ENCODE measurements around the gene LRCOL1.

The LRCOL1 gene

DNA sequence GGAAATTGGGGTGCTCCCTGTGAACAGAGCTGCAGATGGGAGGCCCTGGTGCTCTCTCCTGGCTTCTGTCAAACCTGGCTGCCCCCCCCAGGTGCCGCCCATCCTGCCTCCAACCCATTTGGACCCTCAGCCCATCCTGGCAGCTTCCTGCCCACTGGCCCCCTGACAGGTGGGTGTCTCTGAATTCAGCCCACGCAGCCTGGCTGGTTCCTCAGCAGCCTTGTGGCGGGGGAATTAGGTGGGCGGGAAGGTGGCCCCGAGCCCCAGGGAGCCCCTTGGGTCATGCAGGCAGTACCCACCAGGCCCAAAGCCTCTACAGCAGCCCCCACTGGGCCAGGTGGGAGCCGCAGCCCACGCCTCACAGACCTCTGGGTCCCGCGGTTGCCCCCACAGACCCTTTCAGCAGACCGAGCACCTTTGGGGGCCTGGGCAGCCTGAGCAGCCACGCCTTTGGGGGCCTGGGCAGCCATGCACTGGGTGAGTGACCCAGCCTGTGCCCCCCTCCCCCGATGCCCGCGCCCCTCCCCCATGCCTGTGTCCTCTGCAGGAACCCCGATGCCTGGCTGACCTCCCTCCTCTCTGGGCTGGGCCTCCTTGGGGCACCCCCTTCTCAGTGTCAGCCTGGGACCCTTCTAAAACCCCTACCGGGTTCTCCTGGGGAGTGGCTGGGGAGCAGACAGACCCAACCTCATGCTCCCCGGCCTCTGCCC is 28.9 kb downstream of the LRCOL1 start:
- DNase-seq = no peak

DNA sequence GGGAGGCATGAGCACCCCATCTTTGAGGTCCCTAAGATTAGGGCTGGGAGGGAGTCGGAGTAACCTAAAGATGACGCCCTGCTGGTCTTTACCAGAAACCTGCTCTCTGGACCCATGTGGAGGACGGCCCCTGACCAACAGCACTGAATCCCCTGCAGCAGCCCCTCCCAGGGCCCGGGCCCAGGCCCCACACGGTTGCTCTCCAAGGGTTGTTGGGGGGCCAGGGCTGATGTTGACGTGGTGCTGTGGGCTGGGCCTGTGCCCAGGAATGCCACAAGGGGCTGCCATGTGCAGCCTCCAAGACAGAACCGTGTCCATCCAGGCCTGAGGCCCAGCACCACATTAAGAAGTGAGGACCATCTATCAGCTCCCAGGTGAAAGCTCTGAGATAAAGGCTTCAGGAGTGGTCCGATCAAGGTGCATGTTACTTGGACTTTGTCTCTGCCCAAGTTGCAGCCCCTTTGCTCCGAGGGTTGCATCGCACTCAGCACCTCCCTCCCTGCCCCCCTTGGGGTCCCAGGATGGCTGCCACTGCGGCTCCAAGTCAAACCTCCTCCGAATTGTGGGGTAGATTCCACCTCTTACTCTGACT is 29.6 kb downstream of the LRCOL1 start:
- DNase-seq = no peak

DNA sequence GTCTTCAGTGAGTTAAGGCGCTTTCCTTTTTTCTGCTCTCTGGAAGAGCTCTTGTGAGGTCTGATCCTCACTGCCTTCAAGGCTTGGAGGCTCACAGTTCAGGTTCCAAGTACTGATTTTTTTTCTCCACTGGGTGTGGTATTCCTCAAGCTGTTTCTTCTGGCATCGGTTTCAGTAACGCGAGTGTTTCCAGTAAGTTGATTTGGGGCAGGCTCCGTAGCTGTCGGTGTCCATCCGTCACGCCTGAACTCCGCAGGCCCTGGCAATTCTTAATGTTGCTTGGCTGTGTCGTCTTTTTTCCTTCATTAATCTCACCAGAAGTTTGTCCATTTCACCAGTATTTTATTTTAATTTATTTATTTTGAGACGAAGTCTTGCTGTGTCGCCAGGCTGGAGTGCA is 30.6 kb downstream of the LRCOL1 start:
- no peak for DNase-seq

DNA sequence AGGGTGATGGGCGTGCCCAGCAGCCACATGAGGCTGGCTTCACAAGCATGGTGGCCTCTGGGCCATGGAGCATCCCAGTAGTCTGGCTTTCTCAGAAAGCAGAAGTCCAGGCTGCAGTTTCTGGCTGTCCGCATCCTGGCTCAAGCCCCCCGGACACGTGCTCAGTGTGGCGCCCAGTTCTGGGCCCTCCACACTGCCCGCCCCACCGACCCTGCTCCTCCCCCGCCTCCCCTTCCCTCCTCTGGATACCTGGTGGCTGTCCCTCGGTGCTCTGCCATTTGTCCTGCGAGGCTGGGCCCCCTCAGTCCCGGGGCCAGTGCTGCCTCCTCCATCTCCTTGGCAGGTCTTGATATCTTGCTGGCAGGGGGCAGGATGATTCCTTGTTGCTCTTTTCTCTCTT is 31.6 kb downstream of the LRCOL1 start:
- no peak for DNase-seq

DNA sequence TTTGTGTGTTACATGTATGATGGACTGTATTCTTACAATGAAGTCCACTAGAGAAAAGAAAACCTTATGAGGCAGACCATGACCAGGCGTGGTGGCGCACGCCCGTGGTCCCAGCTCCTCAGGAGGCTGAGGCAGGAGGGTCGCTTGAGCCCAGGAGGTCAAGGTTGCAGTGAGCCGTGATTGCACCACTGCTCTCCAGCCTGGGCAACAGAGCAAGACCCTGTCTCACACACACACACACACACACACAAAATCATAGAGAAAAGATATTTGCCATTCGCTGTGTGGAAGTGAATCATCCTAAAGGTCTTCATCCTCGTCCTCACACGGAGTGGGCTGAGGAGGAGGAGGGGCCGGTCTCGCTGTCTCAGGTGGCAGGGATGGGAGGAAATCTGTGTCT is 32.3 kb downstream of the LRCOL1 start:
- no peak for DNase-seq

DNA sequence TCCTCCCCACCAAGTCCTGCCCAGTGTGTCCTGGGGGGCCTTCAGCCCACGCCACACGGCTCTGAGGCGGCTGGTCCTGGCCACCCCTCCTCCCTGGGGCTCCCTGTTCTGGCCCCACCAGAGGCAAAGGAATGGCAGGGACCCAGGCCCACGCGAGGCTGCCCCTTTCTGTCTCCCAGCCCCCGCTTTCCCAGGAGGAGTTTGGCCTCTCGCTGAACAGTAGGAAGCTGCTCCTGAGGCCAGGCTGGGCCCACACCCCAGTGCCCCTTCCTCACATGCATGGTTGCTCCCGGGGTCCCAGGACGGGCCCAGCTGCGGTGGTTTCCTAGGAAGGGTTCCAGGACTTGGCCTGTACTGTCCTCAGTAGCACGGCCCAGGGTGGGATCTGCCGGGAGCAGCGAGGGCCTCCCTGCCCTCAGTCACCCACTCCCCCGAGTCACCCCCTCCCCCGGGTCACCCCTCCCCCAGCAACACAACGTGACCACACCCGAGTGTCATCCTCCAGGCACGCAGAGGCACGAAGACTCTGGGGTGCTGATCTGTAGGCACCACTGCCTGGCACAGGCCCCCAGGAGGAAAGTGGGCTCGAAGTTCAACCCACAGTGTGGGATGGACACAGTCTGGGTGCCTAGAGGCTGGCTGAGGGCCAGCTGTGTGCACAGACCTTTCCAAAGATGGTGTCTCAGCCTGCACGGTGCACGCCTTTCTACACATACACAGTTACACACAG is 33.0 kb downstream of the LRCOL1 start:
- DNase-seq = no peak

DNA sequence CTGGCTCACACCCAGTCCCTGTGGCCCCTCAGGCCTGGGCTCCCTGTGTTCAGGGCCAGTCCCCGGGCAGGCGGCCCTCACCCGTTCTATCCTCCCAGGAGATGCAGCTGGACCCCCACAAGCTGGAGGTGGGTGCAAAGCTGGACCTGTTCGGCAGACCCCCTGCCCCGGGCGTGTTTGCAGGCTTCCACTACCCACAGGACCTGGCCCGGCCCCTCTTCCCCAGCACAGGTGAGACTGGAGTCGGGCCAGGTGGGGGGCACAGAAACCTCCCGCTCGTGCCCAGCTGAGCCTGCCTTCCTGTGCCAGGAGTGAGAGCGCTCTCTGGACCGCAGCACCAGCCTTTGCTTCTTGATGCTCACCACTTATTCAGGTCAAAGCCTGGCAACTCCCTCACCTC is 33.7 kb downstream of the LRCOL1 start:
- DNase-seq = no peak

DNA sequence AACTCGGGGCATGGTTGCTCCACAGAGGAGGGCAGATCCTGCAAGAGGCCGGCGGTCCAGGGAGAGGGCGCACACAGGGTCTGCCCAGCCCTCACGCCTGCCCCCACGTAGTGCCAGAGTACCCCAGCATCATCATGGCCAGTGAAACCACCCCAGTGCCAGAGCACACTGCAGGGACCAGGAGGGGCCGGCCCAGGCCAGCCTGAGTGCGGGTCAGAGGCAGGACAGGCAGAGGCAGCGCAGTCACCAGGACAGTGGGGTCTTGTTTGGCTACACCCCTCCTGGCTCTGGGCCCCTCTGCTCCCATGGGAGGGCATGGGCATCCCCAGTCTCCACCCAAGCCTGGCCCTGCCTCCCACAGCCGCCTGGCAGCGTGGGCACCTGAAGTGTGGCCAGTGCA is 34.7 kb downstream of the LRCOL1 start:
- no peak for DNase-seq

DNA sequence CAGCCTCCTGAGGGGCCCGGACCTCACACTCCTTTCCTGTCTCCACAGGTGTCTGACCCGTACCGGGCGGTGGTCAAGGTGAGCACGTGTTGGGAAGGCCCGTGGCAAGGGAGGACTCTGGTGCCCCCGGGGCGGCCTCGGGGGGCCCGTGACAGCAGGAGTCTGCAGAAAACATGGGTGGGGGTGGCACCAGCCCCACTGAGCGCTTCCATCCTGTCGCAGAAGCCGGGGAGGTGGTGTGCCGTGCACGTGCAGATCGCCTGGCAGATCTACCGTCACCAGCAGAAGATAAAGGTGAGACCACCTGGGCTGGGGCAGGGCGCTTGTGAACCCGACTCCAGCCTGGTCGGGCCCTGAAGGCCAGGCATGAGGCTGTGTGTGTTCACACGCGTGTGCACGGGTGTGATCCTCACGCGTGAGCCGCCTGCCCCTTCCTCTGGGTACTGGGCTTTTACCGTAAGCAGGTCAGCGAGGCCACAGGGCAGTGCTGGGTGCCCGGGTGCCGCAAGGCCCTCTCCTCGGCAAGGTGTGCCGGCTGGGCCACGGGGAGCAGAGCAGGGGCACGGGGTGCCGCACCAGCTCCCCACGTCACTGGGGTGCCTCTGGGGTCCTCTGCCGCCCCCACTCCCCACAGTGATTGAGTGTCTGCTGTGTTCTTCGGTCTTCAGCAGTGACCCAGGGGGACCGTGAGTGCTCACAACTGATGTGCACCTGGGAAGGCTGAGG is 35.9 kb downstream of the LRCOL1 start:
- no peak for DNase-seq

DNA sequence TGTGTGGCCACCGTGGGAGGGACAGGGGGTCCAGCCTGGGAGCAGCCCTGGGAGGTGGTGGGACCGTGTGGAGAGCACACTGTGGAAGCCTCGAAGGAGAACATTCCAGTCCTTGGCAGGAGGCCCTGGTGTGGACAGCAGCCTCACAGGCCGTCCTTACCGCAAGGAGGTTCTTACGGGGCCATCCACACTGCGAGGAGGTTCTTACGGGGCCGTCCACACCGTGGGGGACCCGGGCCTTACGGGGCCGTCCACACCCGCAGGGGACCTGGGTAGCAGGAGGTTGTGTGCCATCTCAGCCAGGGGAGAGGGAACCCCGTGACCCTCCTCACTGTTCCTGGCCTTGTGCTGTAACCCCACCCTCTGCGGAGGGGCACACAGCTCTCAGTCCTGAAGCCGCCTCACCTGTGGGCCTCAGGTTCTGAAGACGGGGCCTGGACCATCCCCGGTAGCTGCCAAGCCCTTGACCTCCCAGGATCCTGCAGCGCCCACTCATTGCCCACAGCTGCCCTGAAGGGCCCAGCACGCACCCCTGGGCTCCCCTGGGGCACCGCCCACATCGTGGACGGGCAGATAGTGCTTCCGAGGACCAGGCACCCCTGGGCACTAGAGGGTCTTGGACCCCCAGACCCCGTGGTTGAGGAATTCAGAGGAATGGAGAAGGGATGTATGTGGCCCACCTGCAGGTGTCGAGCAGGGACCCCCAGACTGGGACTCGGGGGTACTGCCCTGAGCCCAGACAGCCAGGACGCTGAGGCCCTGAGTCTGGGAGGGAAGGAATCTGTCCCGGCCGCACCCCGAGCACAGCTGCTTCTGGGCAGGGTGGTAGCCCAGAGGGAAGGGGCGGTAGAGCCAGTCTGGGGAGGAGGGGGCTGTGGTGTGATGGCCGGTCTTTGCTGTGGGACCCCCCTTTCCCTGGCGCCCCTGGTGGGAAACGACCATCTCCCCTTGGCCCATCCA is 37.3 kb downstream of the LRCOL1 start:
- no peak for DNase-seq

DNA sequence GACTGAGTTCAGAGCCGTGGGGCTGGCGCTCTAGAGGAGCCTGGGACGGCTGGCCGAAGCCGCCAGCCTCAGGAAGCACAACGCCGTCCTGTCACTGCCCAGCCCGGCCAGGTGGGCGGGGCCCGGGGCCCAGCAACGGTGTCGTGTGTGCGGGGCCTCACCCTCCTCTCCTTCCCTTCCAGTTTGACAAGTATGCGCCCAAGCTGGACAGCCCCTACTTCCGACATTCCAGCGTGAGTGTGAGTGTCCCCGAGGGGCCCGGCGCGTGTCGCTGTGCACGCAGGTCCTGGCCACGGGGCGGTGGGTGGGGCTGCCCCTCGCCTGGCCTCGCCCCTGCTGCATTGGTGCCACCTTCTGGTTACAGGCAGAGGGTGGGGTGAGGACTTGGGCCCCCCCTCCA is 38.3 kb downstream of the LRCOL1 start:
- no peak for DNase-seq

DNA sequence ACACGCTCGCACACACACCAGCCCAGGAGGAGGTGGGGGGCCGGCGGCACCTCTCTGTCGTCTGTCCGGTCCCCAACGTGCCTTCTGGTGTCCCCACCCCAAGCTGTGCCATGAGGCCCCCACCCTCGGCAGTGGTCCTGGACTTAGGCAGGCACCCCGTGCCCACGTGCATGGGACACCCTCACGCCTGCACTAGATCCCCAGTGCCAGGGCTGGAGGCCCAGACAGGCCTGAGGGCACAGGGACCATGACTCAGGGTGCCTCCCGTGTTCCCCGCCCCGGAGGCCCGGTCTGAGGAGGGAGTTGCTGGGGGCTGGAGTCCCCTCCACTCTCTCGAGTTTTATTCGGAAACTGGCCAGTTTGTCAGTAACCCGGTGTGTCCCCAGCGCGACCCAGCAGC is 38.8 kb downstream of the LRCOL1 start:
- no peak for DNase-seq

DNA sequence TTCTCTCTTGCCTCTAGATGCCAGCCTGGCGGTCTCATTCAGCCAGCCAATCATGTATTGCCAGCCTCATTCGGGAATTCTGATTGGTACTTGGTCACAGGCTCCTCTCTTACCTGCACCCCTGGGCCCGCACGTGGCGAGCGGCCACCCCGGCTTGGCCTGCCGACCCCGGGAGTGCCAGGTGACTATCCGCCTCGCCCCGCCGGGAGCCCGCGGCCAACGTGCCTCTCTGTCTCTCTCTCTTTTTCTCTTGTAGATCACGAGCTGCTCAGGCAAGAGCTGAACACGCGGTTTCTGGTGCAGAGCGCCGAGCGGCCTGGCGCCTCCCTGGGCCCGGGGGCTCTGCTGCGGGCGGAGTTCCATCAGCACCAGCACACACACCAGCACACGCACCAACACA is 39.3 kb downstream of the LRCOL1 start:
- no peak for DNase-seq

DNA sequence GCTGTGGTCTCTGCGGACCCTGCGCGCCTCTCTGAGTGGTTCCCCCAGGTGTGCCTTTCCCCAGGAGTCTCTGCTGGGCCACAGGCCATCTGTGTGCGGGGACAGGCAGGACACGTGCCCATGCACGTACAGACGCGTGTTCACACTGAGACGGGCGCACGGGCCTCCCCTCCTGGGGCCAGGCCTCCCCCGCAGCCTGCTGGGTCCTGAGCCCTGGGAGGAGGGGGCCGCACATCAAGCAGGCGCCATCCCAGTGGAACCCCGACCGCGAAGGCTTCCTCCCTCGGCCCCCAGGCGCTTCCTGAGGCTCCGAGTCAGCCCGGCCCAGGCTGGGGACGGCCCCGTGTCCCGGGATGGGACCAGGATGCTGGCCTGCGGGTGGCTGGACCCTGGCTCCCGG is 39.7 kb downstream of the LRCOL1 start:
- no peak for DNase-seq

DNA sequence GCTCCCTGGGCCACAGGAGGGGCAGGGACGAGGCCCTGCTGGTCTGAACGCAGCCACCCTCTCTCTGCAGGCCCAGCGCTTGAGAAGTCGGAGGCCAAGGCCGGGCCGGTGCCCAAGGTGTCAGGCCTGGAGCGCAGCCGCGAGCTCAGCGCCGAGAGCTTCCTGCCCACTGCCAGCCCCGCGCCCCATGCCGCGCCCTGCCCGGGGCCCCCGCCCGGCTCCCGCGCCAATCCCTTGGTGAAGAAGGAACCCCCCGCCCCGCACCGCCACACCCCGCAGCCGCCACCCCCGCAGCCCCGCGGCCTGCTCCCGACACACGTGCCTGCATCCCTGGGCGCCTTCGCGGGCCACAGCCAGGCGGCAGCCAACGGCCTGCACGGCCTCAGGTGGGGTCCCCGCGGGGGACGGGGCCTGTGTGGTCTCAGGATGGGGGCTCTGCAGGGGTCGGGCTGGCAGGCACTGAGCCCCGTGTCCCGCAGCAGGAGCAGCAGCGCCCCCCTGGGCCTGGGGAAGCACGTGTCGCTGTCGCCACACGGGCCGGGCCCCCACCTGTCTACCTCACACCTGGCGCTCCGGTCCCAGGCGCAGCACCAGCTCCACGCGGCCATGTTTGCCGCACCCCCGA is 40.4 kb downstream of the LRCOL1 start:
- DNase-seq = no peak

DNA sequence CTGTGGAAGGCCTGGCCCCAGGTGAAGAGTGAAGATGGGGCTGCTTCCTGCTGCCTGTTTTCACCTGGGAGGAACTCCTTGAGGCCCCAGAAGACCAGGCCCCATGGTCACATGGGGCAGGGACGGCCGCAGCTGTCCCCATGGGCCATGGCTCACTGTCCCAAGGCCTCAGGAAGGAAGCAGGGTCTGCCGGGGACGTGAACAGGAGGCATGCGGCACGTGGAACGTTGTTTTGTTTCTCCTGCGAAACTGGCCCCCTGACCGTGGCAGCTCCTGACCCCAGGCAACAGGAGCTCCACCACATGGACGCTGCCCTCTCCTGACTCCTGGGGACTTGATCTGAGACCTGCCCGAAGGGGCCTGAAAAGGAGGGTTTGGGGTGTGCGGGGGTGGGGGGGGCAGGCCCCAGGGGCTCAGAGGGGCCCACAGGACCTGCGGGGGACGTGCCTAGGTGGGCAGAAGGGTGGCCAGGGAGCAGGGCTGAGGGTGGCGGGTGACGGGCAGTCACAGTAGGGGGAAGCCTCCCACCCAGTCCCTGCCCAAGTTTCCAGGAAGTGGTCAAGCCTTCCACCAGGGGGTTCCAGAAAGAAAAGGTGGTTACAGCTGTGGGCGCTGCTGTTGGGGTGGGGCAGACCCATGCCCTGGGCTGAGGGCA is 41.4 kb downstream of the LRCOL1 start:
- DNase-seq = no peak

DNA sequence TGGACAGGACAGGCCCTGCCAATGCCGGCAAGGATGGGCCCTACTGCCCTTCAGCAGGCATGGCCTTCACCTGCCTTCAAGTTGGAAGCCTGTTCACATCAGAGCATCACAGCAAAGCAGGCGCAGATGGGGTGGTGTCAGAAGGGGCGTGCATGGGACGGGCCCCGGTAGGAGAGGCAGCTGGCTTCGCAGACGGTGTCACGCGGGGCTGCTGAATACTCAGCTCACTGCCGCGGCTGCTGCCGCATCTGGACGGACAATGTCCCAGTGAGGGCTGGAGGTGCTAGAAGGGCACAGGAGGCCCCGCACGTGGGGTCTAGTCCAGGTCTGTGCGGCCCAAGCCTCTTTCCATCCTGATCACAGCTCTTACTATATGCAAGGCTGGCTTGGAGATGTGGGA is 42.1 kb downstream of the LRCOL1 start:
- no peak for DNase-seq

DNA sequence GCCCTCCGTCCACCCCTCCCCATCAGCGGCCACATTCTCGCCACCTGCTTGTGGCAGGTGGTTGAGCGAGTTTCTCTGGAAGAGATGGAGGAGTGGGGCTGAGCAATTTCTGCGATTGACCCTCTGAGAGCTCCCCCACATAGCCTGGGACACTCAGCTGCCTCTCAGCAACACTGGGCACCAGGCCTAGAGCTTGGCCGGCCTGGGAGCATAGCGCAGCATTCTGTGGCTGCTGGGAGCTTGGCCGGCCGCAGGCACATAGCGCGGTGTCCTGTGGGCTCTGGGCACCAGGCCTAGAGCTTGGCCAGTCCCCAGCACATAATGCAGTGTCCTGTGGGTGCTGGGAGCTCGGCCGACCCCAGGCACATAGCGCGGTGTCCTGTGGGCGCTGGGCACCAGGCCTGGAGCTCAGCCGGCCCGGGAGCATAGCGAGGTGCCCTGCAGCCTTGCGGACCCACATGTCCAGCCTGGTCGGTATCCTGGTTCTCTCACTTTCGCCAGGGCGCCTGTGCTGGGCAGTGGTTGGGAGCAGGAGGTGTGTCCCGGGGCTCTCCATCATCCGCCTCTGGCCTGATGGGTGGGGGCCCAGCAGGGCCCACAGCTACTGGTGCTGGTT is 43.8 kb downstream of the LRCOL1 start:
- DNase-seq = no peak

DNA sequence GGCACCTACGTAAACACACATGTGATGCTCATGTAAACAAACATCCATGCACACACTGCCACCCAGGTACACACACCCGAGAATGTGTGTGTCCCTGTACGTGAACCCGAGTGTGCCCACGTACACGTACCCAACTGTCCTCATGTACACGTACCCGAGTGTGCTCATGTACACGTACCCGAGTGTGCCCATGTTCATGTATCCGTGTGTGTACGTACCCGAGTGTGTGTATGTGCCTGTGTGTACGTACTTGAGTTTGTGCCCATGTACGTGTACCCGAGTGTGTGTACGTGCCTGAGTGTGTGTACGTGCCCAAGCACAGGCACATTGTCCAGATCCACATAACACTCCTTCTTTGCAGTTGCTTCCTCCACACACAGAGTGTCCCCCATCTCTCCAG is 45.0 kb downstream of the LRCOL1 start:
- no peak for DNase-seq

DNA sequence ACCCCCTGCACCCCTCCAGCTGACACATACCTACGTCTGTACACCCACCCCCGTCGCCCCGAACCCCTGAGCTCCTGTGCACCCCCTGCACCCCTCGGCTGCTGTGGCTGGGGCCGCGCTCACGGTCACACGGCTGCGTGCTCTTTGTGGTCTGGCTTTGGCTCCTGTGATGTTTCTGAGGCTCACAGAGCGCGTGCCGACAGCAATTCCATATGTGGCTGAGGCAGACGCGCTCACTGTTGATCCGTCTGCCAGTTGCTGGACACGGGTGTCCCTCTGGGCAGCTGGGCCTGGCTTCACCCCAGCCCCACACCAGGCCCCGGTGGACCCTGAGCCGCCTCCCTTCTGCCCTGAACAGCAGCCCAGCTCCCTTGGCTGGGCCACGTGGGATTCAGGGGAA is 46.5 kb downstream of the LRCOL1 start:
- no peak for DNase-seq
